GM21360 (cell line): ENCODE results near the gene MS4A15.

Experiments
- ATAC-seq: cut with Tn5 transposase; IDR thresholded peaks from one replicate; pipeline ENCODE4 v1.9.1; 2021; ENCODE audit warnings: mild to moderate bottlenecking, moderate library complexity; ENCODE audit not compliant: unreplicated experiment

MS4A15 gene

GRCh38 chr11:60776167-60776566 lies 19.5 kb downstream of the MS4A15 start:
- no peak for ATAC-seq

GRCh38 chr11:60777106-60777505 lies 20.4 kb downstream of the MS4A15 start:
- no peak for ATAC-seq

- ATAC-seq = no peak
These were observed 20.9 kb downstream of the MS4A15 start for GRCh38 chr11:60777572-60777971.

GRCh38 chr11:60780065-60780464 lies 23.4 kb downstream of the MS4A15 start:
- ATAC-seq = no peak

GRCh38 chr11:60780774-60781173 lies 24.1 kb downstream of the MS4A15 start:
- ATAC-seq = no peak

- ATAC-seq = no peak
These were observed 24.8 kb downstream of the MS4A15 start for GRCh38 chr11:60781286-60781980.

GRCh38 chr11:60781981-60782316 lies 25.3 kb downstream of the MS4A15 start:
- ATAC-seq = no peak

GRCh38 chr11:60782393-60783140 lies 25.9 kb downstream of the MS4A15 start:
- no peak for ATAC-seq

- no peak for ATAC-seq
These were observed 26.4 kb downstream of the MS4A15 start for GRCh38 chr11:60783141-60783484.

GRCh38 chr11:60783911-60784310 lies 27.2 kb downstream of the MS4A15 start:
- ATAC-seq = no peak

- no peak for ATAC-seq
These were observed 28.5 kb downstream of the MS4A15 start, which contains the start of gene MS4A10 for GRCh38 chr11:60785136-60785535. MS4A10 (plus strand) TSS chr11:60785333; CDS start chr11:60790336, 5,003 bp downstream.

- no peak for ATAC-seq
These were observed 29.2 kb downstream of the MS4A15 start for GRCh38 chr11:60785806-60786361.

- no peak for ATAC-seq
These were observed 30.3 kb downstream of the MS4A15 start for GRCh38 chr11:60786811-60787567.

GRCh38 chr11:60788401-60789125 lies 31.9 kb downstream of the MS4A15 start:
- no peak for ATAC-seq

GRCh38 chr11:60790726-60791125 lies 34.1 kb downstream of the MS4A15 start:
- ATAC-seq = no peak

GRCh38 chr11:60791153-60791933 lies 34.7 kb downstream of the MS4A15 start:
- no peak for ATAC-seq

GRCh38 chr11:60792521-60792920 lies 35.9 kb downstream of the MS4A15 start:
- no peak for ATAC-seq

- no peak for ATAC-seq
These were observed 38.6 kb downstream of the MS4A15 start for GRCh38 chr11:60795291-60795690.

- no peak for ATAC-seq
These were observed 41.4 kb downstream of the MS4A15 start for GRCh38 chr11:60797846-60798630.
